ENCODE measurements around the gene SF3B5. TPM values are rescaled to one million over a fixed set of nuclear protein-coding genes. Genes with fewer than 3 reads are reported as not detected.
"Not testable (repeated sequence)": the region's sequence is repeated elsewhere in the genome, so short reads cannot be mapped to it uniquely, and the experiment has no call there.

The SF3B5 gene
- total RNA-seq, 6 experiments from 2014 or later = 172 to 189 (median 177) TPM

- Mint-ChIP-seq H3K9me3 (no peaks in the 10 kb centered on the region), H3K4me1 (ENCODE audit: low read depth) (peaks cover 34% of the 10 kb centered on the region), H3K27me3 (ENCODE audit: insufficient read depth) (peaks cover 5% of the 10 kb centered on the region; the same call in 1 of the 2 replicates), H3K36me3 (ENCODE audit: low read depth) (0 out of 2 replicates have a peak, but pooled peaks cover 6% of the 10 kb centered on the region), H3K4me3 (no peak overlapping the region), H3K27ac (no peak overlapping the region)
- TF ChIP-seq CTCF (IDR thresholded peaks at IDR 0.05) = no peak
- DNase-seq = no peak
These were observed 38.0 kb upstream of the SF3B5 start for GRCh38 chr6:144133225-144133821.

GRCh38 chr6:144132167-144132690 lies 36.9 kb upstream of the SF3B5 start:
- H3K4me3 Mint-ChIP-seq; H3K27ac Mint-ChIP-seq; H3K36me3 Mint-ChIP-seq (ENCODE audit: low read depth); DNase-seq; H3K27me3 Mint-ChIP-seq (ENCODE audit: insufficient read depth); H3K9me3 Mint-ChIP-seq: not testable (repeated sequence)
- peaks cover 34% of the 10 kb centered on the region for H3K4me1 Mint-ChIP-seq (ENCODE audit: low read depth)

GRCh38 chr6:144131248-144131709 lies 35.9 kb upstream of the SF3B5 start:
- Mint-ChIP-seq H3K36me3 (ENCODE audit: low read depth) (0 out of 2 replicates have a peak, but pooled peaks cover 6% of the 10 kb centered on the region), H3K4me1 (ENCODE audit: low read depth) (peaks cover 34% of the 10 kb centered on the region), H3K9me3 (no peaks in the 10 kb centered on the region), H3K27me3 (ENCODE audit: insufficient read depth) (peaks cover 5% of the 10 kb centered on the region; the same call in 1 of the 2 replicates), H3K27ac (peak overlapping the region; percentile 35; the same call in 1 of the 2 replicates), H3K4me3 (no peak overlapping the region)
- TF ChIP-seq CTCF (IDR thresholded peaks at IDR 0.05) = no peak
- peak; percentile 75 for DNase-seq

GRCh38 chr6:144129469-144129868 lies 34.1 kb upstream of the SF3B5 start:
- no peak for TF ChIP-seq CTCF (IDR thresholded peaks at IDR 0.05)
- no peak for DNase-seq
- Mint-ChIP-seq H3K4me1 (ENCODE audit: low read depth) (peaks cover 34% of the 10 kb centered on the region), H3K27ac (no peak overlapping the region), H3K36me3 (ENCODE audit: low read depth) (0 out of 2 replicates have a peak, but pooled peaks cover 6% of the 10 kb centered on the region), H3K27me3 (ENCODE audit: insufficient read depth) (peaks cover 16% of the 10 kb centered on the region), H3K9me3 (no peaks in the 10 kb centered on the region), H3K4me3 (no peak overlapping the region)

- Mint-ChIP-seq H3K4me3 (no peak overlapping the region), H3K4me1 (ENCODE audit: low read depth) (peaks cover 22% of the 10 kb centered on the region), H3K9me3 (no peaks in the 10 kb centered on the region), H3K27me3 (ENCODE audit: insufficient read depth) (peaks cover 25% of the 10 kb centered on the region), H3K27ac (no peak overlapping the region), H3K36me3 (ENCODE audit: low read depth) (0 out of 2 replicates have a peak, but pooled peaks cover 6% of the 10 kb centered on the region)
- TF ChIP-seq CTCF (IDR thresholded peaks at IDR 0.05) = no peak
- DNase-seq = no peak
These were observed 31.7 kb upstream of the SF3B5 start for GRCh38 chr6:144127097-144127496.

- H3K4me3 Mint-ChIP-seq = no peak overlapping the region
These were observed 28.5 kb upstream of the SF3B5 start for GRCh38 chr6:144123836-144124235.

More at GRCh38 chr6:144123836-144124235, 28.5 kb upstream of the SF3B5 start:
- Mint-ChIP-seq H3K27me3 (ENCODE audit: insufficient read depth) (peaks cover 32% of the 10 kb centered on the region), H3K36me3 (ENCODE audit: low read depth) (no peaks in the 10 kb centered on the region), H3K27ac (no peak overlapping the region), H3K9me3 (no peaks in the 10 kb centered on the region), H3K4me1 (ENCODE audit: low read depth) (no peaks in the 10 kb centered on the region)
- no peak for DNase-seq
- no peak for TF ChIP-seq CTCF (IDR thresholded peaks at IDR 0.05)
